Germinal center (tissue), 1 donor: ENCODE results near the gene TCN1.
"Not testable (repeated sequence)": the region's sequence is repeated elsewhere in the genome, so short reads cannot be mapped to it uniquely, and the experiment has no call there.

Source experiments
- DNase-seq: peaks from one replicate; pipeline ENCODE4 v3.0.0; 2012; ENCODE audit warnings: mixed read lengths, low spot score

TCN1 gene

GRCh38 chr11:59857439-59858434, 8.6 kb downstream of the TCN1 start:
- DNase-seq: no peak

- no peak for DNase-seq
These were observed 11.4 kb downstream of the TCN1 start for GRCh38 chr11:59854871-59855270.

GRCh38 chr11:59851416-59851815, 14.9 kb downstream of the TCN1 start:
- DNase-seq: not testable (repeated sequence)

- DNase-seq: not testable (repeated sequence)
These were observed 16.7 kb downstream of the TCN1 start for GRCh38 chr11:59849551-59849950.

GRCh38 chr11:59849129-59849528, 17.2 kb downstream of the TCN1 start:
- DNase-seq: no peak

GRCh38 chr11:59848439-59848838, 17.8 kb downstream of the TCN1 start:
- not testable (repeated sequence) for DNase-seq

- no peak for DNase-seq
These were observed 18.7 kb downstream of the TCN1 start for GRCh38 chr11:59847626-59848025.

GRCh38 chr11:59846556-59846955, 19.7 kb downstream of the TCN1 start:
- no peak for DNase-seq

GRCh38 chr11:59845399-59845798, 20.9 kb downstream of the TCN1 start, which contains the start of gene CBLIF:
Gene CBLIF (minus strand): TSS chr11:59845499. CDS start chr11:59845453, 46 bp downstream.
- no peak for DNase-seq

GRCh38 chr11:59842316-59842715, 24.0 kb downstream of the TCN1 start:
- DNase-seq: no peak

- DNase-seq: no peak
These were observed 24.8 kb downstream of the TCN1 start for GRCh38 chr11:59841514-59841913.

- no peak for DNase-seq
These were observed 26.7 kb downstream of the TCN1 start for GRCh38 chr11:59839615-59840014.

GRCh38 chr11:59833602-59834001, 32.7 kb downstream of the TCN1 start:
- DNase-seq: no peak

GRCh38 chr11:59829358-59829757, 36.9 kb downstream of the TCN1 start:
- no peak for DNase-seq

- DNase-seq: peak; percentile 15
These were observed 43.2 kb downstream of the TCN1 start for GRCh38 chr11:59822989-59823566.

- DNase-seq: peak; percentile 21
These were observed 47.7 kb downstream of the TCN1 start for GRCh38 chr11:59818572-59818971.

- DNase-seq: not testable (repeated sequence)
These were observed 49.9 kb downstream of the TCN1 start for GRCh38 chr11:59816434-59816833.

- DNase-seq: no peak
These were observed 50.5 kb downstream of the TCN1 start for GRCh38 chr11:59815754-59816153.

GRCh38 chr11:59814021-59814420, 52.3 kb downstream of the TCN1 start:
- DNase-seq: no peak

GRCh38 chr11:59813364-59813763, 52.9 kb downstream of the TCN1 start:
- DNase-seq: no peak

- no peak for DNase-seq
These were observed 54.1 kb downstream of the TCN1 start for GRCh38 chr11:59812220-59812619.

GRCh38 chr11:59810911-59811259, 55.4 kb downstream of the TCN1 start:
- DNase-seq: no peak

GRCh38 chr11:59810189-59810910, 55.9 kb downstream of the TCN1 start, which contains the start of gene MRPL16:
Gene MRPL16 (minus strand): TSS chr11:59810778. CDS start chr11:59810658, 120 bp downstream.
- peak; percentile 89 for DNase-seq
